Subcutaneous abdominal adipose tissue (tissue), 5 donors: Measurements from ENCODE around the gene ZNF594.
"Not testable (repeated sequence)": the region's sequence is repeated elsewhere in the genome, so short reads cannot be mapped to it uniquely, and the experiment has no call there.

Experiments used
- H3K27ac ChIP-seq: one replicate; pipeline ENCODE4 v1.7.0; 2013; ENCODE audit warnings: low read depth, mild to moderate bottlenecking, inconsistent platforms, low read length, moderate library complexity
- H3K27me3 ChIP-seq, 5 donors: one replicate each; pipeline ENCODE4 v1.7.0; 2013; ENCODE audit warnings: low read length in 5 of 5, inconsistent platforms in 1 of 5; ENCODE audit not compliant: control insufficient read depth in 5 of 5, insufficient read depth in 4 of 5
- H3K36me3 ChIP-seq, 5 donors: one replicate each; pipeline ENCODE4 v1.7.0; 2013; ENCODE audit warnings: low read length in 5 of 5; ENCODE audit not compliant: control insufficient read depth in 5 of 5, insufficient read depth in 5 of 5
- H3K4me1 ChIP-seq, 5 donors: one replicate each; pipeline ENCODE4 v1.7.0; 2013; ENCODE audit warnings: low read length in 5 of 5, mild to moderate bottlenecking in 3 of 5, moderate library complexity in 1 of 5; ENCODE audit not compliant: control insufficient read depth in 5 of 5, insufficient read depth in 5 of 5
- H3K4me3 ChIP-seq, 5 donors: one replicate each; pipeline ENCODE4 v1.7.0; 2013; ENCODE audit warnings: low read length in 5 of 5, low read depth in 1 of 5
- H3K9ac ChIP-seq, 5 donors: one replicate each; pipeline ENCODE4 v1.7.0; 2013; ENCODE audit warnings: low read length in 5 of 5, mild to moderate bottlenecking in 4 of 5, moderate library complexity in 3 of 5
- H3K9me3 ChIP-seq, 5 donors: one replicate each; pipeline ENCODE4 v1.7.0; 2013; ENCODE audit warnings: low read length in 5 of 5; ENCODE audit not compliant: control insufficient read depth in 5 of 5
- donor health status: healthy.
- donor health status: healthy.
- donor health status: healthy.
- donor health status: healthy.
- donor health status: healthy.

Gene ZNF594

DNA sequence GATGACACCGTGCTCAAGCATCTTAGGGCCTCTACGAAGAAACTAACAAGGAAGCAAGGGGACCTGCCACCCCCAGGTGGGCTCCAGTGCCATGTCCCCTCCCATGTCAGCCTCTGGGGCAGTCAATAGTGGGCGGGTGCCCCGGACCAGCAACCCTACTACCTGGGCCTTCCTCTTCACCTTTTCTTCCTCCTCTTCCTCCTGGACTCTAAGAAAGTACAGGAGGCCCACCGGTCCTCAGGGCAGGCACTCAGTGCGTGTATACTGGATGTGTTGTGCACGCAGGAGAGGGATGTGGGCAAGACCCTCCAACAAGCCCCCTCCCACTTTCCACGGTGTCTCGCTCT, 53.5 kb downstream of the ZNF594 start:
- H3K9ac ChIP-seq, H3K9me3 ChIP-seq, H3K27ac ChIP-seq, H3K4me1 ChIP-seq, H3K4me3 ChIP-seq, H3K27me3 ChIP-seq, H3K36me3 ChIP-seq: not testable (repeated sequence)

DNA sequence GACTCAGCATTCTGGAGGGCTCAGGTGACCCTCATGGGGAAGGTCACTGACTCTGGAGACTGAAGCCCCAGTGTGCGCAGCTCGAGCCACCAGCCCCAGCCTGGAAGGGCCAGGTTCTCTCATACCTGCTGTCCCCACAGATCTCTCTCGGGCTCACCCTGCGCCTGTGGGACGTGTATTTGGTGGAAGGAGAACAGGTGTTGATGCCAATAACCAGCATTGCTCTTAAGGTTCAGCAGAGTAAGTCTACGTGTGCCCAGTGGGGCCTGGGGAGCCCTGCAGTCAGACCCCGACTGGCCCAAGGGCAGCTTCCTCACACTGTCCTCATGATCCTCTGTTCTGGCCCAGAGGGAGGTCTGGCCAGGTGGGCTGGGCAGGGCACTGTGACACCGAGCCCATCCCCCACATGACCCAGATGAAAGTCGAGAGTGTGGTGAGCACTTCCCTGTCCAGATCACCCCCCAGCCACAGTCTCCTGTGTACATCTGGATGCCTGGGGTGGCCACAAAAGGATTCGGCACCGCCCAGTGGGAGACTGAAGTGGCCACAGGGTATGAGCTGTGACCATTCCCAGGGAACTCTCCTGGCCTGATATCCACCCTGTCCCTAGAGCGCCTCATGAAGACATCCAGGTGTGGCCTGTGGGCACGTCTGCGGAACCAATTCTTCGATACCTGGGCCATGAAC, 54.0 kb downstream of the ZNF594 start:
- not testable (repeated sequence) for H3K9me3 ChIP-seq, H3K4me3 ChIP-seq, H3K27me3 ChIP-seq, H3K36me3 ChIP-seq, H3K27ac ChIP-seq, H3K4me1 ChIP-seq, H3K9ac ChIP-seq

DNA sequence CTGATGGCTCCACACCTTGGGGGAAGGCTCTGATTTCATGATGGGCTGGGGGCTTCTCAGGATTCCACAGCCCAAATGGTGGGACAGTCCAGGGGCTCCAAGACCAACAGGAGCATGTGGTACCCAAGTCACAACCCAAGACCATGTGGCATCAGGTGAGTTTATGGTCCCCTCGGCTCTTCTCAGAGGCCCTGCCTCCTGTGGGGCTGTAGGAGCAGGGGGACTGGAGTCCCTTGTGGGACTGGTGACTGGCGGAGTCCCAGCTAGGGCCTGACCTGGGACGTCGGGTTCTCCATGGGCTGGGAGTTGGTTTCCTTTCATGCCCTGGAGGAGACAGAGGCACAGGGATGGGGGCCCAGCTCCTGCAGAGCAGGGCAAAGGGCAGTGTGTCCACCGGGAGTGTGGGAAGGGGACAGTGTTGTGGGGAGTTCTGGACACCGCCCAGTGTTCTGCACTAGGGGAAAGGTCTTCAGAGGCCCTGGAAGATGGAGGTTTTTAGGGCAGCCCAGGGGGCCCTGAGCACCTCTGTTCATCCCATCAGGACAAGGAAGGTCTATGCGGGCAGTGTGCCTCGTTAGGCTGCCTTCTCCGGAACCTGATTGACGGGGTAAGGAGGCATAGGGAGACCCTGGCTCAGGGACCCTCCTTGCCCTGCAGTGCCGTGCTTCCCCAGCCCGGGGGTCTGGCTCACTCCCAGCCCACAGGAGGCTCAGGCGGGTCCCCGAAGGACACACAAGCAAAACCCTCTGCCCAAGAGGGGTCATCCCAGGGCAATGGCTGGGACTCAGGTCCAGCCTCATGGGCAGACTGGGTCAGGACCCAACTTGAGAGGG, 54.9 kb downstream of the ZNF594 start:
- H3K4me3 ChIP-seq, H3K4me1 ChIP-seq, H3K9ac ChIP-seq, H3K9me3 ChIP-seq, H3K27me3 ChIP-seq, H3K36me3 ChIP-seq, H3K27ac ChIP-seq: not testable (repeated sequence)

DNA sequence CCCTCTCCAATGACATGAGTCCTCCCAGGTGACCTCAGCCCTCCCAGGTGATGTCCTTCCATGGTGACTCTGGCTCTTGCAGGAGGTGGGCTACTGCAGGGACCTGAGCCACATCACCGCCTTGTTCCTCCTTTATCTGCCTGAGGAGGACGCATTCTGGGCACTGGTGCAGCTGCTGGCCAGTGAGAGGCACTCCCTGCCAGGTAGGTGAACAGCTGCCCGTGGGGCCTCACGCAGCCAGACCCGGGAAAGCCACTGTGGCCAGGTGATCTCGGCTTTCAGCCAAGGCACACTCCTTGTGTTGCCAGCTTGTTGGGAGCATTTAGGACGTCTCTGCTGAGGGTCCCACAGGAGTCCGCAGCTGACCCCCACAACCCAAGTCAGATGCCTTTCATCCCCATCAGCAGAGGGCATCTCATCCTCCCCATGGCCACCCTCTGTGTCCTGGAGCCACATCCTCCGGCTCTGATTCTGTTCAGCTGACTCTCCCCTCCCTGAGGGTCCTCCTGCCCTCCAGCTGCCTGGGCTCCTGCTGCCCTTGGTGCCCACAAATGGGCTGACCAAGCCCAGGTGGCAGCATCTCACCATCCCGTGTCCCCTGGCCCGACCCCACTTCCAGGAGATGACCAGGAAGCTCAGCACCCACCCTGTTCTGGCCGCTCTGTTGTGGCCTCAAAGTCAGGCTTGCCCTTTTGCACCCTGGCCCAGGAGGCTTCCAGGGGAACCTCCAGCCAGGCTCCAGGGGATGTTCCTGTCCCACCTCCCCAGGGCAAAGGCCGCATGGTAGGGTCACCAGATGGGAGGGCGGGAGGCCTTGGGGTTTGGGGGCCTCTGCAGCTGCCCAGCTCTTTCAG, 55.7 kb downstream of the ZNF594 start:
- Histone ChIP-seq H3K36me3 (no peaks in the 10 kb centered on the region), H3K27me3 (no peaks in the 10 kb centered on the region), H3K4me1 (peaks cover 0 to 5% (median 0%) of the 10 kb centered on the region in 5 donors), H3K9me3 (no peaks in the 10 kb centered on the region), H3K4me3 (no peak overlapping the region), H3K9ac (no peak overlapping the region), H3K27ac (no peak overlapping the region)

DNA sequence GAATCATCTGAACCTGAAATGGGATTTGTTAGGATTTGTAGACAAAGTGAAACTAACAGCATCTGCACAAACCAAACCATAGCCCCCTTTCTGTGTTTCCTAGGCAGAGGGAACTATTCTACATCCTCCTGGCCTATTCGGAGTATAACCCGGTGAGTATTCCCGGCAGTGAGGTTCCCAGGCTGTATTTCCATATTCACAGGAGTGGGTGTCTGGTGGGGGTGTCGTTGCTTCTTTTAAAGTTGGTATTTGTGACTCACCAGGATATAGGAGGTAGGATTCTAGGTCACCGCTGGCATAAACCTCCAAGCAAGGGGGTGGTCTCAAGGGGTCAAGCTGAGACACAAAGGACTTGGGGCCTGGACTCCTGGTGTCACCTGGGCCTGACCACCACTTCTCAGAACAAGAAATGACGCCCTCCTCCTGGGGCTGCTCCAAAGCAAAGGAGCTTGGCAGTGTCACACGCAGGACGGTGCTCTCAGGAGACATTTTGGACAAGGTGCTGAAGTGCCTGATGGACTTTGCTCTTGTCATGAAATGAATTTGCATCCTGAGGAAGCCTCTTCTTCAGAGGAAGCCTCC, 56.4 kb downstream of the ZNF594 start:
- not testable (repeated sequence) for H3K4me1 ChIP-seq, H3K36me3 ChIP-seq, H3K9me3 ChIP-seq, H3K4me3 ChIP-seq, H3K27me3 ChIP-seq, H3K27ac ChIP-seq, H3K9ac ChIP-seq

DNA sequence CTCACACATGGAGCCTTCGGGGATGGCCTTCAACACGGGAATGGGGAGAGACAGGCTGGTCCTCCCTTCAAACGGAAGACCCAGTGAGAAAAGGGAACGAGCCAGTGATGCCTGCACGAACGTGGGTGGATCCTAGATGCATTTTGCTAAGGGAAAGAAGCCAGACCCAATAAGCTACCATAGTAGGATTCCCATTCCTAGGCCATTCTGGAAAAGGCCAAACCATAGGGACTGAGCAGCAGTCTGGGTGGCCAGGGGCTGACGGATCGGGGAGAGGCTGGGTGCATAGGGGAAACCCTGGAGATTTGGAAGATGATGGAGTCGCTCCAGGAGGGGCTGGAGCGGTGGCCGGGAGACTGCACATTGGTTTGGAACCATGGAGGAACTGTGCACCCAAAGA, 57.1 kb downstream of the ZNF594 start:
- H3K4me1 ChIP-seq, H3K4me3 ChIP-seq, H3K27ac ChIP-seq, H3K27me3 ChIP-seq, H3K9ac ChIP-seq, H3K36me3 ChIP-seq, H3K9me3 ChIP-seq: not testable (repeated sequence)

DNA sequence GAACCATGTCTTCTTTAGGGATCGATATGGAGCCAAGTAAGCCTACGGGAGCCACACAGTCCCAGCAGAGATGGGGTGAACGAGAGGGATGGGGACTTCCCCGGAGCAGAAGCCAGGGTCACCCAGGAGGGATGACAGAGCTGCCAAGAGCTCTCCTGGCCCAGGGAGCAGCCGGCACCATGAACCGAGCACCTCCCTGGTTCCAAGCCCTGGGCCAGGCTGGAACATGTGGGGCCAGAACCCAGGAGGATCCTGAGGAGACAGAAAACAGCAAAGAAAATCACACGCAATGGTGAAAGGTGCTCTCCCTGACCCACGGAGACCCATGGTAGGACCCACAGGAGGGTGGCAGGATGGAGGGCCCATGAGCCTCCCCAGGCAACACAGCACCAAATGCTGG, 57.7 kb downstream of the ZNF594 start:
- H3K27me3 ChIP-seq = not testable (repeated sequence)

DNA sequence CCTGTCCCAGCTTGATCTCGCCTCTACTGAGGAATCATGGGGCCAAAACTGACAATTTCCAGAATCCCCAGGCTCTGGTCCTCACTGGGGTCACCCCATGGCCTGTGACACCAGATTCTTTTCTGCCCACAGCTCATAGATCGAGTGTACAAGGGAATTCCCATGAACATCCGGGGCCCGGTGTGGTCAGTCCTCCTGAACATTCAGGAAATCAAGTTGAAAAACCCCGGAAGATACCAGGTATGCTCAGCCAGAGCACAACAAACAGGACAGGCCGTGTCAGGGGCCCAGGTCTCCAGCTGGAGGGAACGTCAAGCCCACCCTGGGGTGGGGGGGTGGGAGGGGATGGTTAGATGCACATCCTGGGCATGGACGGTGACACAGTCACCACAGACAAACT, 58.4 kb downstream of the ZNF594 start:
- H3K27me3 ChIP-seq = peaks cover 0 to 2% (median 0%) of the 10 kb centered on the region in 5 donors
- no peak overlapping the region for H3K27ac ChIP-seq
- peaks cover 0 to 5% (median 0%) of the 10 kb centered on the region in 5 donors for H3K4me1 ChIP-seq
- no peak overlapping the region for H3K9ac ChIP-seq
- H3K36me3 ChIP-seq = no peaks in the 10 kb centered on the region
- no peak overlapping the region for H3K4me3 ChIP-seq
- no peaks in the 10 kb centered on the region for H3K9me3 ChIP-seq

More for the DNA sequence above, 57.7 kb downstream of the ZNF594 start:
- H3K9me3 ChIP-seq, H3K36me3 ChIP-seq, H3K9ac ChIP-seq, H3K4me3 ChIP-seq, H3K4me1 ChIP-seq, H3K27ac ChIP-seq: not testable (repeated sequence)

DNA sequence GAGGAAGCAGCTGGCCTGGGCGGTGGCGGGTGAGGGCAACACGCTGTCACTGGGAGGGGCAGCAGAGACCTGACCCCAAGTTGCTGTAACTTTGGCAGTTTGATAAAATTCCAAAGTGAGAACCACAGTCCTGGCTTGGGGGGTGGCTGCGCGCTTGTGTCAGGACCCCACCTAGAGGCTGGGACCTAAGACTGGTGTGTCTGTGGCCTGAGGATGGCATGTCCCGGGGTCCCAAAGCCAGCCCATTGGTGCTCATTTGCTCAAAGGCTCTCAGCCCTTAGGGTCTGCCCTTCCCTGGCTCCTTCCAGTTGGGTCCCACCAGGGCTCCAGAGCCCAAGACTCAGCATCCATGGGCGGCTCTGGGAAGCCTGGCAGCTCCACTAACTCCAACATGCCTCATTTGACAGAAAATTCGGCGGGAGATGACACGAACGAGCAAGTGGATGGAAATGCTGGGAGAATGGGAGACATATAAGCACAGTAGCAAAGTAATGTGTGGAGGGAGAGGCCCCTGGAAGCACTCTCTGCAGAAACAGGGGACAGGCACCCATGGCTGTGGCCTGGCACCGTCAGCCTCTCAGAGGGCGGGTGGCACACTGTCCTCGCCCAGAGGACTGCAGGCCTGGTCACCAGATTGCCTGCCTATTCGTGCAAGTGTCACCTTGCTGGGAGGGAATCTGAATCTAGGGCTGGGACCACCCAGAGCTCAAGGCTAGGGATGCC, 59.0 kb downstream of the ZNF594 start:
- not testable (repeated sequence) for H3K27me3 ChIP-seq, H3K4me1 ChIP-seq, H3K9ac ChIP-seq, H3K4me3 ChIP-seq, H3K9me3 ChIP-seq, H3K36me3 ChIP-seq, H3K27ac ChIP-seq
